Measurements from ENCODE around the gene SLC38A11.

DNA sequence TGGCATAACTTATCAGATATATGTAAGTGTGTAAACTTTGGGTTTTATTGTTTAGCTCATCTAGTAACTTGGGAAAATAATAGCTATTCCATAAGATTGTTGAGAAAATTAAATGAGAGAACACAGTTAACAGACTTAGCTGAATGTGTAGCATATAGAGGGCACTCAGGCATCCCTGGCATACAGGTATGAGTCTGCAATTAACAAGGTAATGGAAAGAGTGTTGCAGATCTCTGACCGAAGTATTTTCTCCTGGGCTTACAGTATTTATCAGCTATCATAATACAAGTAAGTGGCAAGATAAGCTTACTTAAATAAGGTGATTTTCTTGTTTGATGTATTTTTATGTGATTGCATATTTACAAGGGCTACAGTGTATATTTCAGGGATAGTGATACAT is 105.8 kb downstream of the SLC38A11 start:
- TF ChIP-seq, protein P1, sequence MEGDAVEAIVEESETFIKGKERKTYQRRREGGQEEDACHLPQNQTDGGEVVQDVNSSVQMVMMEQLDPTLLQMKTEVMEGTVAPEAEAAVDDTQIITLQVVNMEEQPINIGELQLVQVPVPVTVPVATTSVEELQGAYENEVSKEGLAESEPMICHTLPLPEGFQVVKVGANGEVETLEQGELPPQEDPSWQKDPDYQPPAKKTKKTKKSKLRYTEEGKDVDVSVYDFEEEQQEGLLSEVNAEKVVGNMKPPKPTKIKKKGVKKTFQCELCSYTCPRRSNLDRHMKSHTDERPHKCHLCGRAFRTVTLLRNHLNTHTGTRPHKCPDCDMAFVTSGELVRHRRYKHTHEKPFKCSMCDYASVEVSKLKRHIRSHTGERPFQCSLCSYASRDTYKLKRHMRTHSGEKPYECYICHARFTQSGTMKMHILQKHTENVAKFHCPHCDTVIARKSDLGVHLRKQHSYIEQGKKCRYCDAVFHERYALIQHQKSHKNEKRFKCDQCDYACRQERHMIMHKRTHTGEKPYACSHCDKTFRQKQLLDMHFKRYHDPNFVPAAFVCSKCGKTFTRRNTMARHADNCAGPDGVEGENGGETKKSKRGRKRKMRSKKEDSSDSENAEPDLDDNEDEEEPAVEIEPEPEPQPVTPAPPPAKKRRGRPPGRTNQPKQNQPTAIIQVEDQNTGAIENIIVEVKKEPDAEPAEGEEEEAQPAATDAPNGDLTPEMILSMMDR (IDR thresholded peaks at IDR 0.05) = no peak
- TF ChIP-seq POLR2A (IDR thresholded peaks at IDR 0.05) = no peak

Data from testis (tissue), 2 donors.